SU-DHL-6 (cell line): ENCODE data around the gene NPC1.

Experiments used
- EZH2phosphoT487 ChIP-seq: fragments of 200-600 bp; sonication (generic), shearing (Covaris generic); conservative IDR thresholded peaks from 2 replicates; pipeline ENCODE4 v1.6.1; 2018; ENCODE audit warnings: mild to moderate bottlenecking, antibody characterized with exemption, low read length, moderate library complexity, mixed read lengths
- TF ChIP-seq, protein P1 (sequence below): fragments of 200-600 bp; sonication (generic); IDR thresholded peaks from one replicate; pipeline ENCODE4 v1.5.1; 2017; ENCODE audit warnings: antibody characterized with exemption, mild to moderate bottlenecking, low read length, moderate library complexity; ENCODE audit not compliant: insufficient read depth, poor library complexity, severe bottlenecking

- TF ChIP-seq, protein P1, sequence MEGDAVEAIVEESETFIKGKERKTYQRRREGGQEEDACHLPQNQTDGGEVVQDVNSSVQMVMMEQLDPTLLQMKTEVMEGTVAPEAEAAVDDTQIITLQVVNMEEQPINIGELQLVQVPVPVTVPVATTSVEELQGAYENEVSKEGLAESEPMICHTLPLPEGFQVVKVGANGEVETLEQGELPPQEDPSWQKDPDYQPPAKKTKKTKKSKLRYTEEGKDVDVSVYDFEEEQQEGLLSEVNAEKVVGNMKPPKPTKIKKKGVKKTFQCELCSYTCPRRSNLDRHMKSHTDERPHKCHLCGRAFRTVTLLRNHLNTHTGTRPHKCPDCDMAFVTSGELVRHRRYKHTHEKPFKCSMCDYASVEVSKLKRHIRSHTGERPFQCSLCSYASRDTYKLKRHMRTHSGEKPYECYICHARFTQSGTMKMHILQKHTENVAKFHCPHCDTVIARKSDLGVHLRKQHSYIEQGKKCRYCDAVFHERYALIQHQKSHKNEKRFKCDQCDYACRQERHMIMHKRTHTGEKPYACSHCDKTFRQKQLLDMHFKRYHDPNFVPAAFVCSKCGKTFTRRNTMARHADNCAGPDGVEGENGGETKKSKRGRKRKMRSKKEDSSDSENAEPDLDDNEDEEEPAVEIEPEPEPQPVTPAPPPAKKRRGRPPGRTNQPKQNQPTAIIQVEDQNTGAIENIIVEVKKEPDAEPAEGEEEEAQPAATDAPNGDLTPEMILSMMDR, result no peak
- TF ChIP-seq EZH2phosphoT487, result no peak
These were observed 41.0 kb downstream of the NPC1 start for GRCh38 chr18:23545247-23545789.
